KG1 (cell line): Measurements from ENCODE around the gene ADRA2A.

Experiments
- DNase-seq: peaks from one replicate; lab custom pipeline; 2025; lab: John Stamatoyannopoulos, UW

Gene ADRA2A

DNA sequence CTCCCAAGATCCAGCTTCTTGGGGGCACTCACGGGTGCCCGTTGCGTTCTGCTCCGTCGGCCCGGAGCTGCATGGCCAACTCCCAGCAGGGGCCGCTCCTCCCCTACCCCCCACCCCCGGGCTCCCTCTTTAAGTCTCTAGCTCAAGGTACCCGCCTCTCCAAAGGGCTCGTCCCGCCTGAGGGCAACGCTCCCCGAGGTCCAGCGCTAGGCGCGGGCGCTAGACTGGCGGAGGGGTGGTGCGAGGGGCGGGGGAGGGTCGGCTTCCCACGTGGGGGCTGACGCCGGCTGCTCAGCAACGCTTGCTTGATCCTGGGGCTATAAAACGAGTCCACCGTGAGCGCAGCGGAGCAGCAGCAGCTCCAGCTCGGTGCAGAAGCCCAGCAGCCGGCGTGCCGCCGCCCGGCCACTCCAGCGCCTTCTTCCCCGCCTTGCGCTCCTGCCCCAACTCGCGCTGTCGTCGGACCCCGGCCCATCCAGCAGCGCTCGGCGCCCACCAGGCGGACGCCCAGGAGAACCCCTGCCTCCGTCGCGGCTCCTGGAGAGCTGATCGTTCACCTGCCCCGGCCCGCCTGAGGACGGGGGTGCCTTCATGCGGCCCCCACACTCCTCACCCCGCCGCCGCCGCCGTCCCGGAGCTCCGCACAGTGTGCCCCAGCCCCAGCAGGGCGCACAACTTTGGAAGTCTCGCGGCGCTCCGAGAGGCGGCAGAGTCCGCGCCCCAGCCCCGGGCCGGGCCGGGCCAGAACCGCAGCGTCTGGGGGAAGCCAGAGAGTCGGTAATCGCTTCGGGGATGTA is at the start of gene ADRA2A:
ADRA2A (plus strand) TSS at position 348 of the 797 bp plus-strand sequence. CDS start 968 bp downstream, outside the sequence.
- DNase-seq = peak; percentile 24

DNA sequence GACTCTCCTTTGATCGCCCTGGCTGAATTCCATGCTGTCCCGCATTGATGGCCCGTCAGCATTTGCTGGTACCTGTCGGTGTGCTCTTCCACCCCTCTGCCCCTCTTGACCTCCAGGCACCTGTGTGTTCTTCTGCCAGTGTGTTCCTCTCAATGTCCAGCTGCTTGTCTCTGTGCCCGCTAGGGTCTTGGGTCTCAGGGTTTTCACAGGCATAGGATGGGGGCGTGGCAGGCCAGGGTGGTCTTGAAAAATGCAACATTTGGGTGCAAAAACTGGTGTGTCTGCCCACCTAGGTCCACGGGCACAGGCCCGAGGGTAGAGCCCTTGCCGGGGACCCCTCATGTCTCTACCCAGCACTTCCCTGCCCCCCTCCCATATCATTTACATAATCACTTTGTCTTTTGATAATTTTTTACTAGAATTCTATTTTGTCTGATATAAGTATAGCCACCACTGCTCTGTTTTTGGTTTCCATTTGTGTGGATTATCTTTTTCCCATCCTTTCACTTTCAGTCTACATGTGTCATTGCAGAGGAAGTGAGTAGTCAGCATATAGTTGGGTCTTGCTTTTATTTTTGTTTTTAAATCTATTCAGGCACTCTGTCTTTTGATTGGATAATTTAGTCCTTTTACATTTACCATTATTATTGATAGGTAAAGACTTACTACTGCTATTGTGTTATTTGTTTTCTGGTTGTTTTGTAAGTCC is 46.6 kb upstream of the ADRA2A start:
- no peak for DNase-seq

- no peak for DNase-seq
Measured at GRCh38 chr10:111034598-111035310, 42.1 kb upstream of the ADRA2A start.

- DNase-seq = no peak
Measured at GRCh38 chr10:111035542-111035941, 41.3 kb upstream of the ADRA2A start.

DNA sequence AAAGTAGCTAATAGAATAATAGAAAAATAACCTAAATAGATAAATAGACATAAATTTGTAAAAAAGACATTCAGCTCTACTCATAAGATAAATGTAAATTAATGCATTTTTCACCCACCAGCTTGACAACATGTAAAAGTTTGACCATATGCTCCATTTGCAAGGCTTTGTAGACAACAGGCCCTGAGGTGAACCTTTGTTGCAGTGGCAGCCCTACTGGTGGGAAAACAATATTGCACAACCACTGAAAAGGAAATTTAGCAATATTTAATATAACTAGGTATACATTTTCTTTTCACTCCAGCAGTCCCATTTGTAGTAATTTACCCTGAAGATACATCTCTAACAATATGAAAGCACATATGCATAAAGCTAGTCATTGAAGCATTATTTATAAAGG is 39.0 kb upstream of the ADRA2A start:
- DNase-seq = no peak

- no peak for DNase-seq
Measured at GRCh38 chr10:111039522-111039921, 37.3 kb upstream of the ADRA2A start.

GRCh38 chr10:111057006-111057405 is 19.8 kb upstream of the ADRA2A start:
- no peak for DNase-seq

DNA sequence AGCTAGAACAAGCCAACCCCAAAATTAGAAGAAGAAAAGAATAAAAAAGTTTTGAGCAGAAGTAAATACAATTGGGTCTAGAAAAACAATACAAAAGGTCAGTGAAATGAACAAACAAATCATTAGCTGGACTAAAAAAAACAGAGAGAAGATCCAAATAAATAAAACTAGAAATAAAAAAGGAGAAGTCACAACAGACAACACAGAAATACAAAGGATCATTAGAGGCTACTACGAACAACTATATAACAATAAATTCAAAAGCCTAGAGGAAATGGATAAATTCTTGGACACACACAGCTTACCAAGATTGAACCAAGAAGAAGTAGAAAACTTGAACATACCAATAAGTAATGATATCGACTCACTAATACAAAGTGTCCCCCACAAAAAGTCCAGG is 13.4 kb upstream of the ADRA2A start:
- no peak for DNase-seq

GRCh38 chr10:111072232-111072631 is 4.6 kb upstream of the ADRA2A start:
- DNase-seq = no peak

- no peak for DNase-seq
Measured at GRCh38 chr10:111075577-111076185, 1.1 kb upstream of the ADRA2A start.

DNA sequence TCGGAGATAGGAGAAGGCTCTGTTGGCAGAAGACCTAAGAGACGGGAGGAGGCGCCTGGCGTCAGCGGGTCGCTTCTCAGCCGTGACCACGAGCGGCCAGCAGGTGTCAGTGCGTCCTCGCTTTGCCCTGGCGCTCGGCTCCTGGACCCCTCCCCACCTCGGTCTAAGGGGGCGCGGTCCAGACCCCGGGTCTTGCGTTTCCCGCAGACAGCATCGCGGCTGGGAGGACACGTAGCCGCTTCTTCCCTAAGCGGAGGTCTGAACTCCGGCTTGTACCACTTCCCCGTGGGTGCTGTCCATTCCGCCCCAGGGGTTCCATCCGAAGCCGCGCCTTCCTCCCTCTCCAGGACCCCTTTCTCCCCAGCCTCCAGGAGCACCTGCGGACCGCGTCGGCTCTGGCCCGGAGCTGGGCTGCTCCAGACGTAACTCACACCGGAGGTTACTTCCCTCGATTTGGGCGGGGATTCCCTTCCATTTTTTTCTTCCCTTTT is 593 bp upstream of the ADRA2A start:
- peak; percentile 24 for DNase-seq

GRCh38 chr10:111077479-111077784 is 603 bp downstream of the ADRA2A start:
- DNase-seq = no peak

DNA sequence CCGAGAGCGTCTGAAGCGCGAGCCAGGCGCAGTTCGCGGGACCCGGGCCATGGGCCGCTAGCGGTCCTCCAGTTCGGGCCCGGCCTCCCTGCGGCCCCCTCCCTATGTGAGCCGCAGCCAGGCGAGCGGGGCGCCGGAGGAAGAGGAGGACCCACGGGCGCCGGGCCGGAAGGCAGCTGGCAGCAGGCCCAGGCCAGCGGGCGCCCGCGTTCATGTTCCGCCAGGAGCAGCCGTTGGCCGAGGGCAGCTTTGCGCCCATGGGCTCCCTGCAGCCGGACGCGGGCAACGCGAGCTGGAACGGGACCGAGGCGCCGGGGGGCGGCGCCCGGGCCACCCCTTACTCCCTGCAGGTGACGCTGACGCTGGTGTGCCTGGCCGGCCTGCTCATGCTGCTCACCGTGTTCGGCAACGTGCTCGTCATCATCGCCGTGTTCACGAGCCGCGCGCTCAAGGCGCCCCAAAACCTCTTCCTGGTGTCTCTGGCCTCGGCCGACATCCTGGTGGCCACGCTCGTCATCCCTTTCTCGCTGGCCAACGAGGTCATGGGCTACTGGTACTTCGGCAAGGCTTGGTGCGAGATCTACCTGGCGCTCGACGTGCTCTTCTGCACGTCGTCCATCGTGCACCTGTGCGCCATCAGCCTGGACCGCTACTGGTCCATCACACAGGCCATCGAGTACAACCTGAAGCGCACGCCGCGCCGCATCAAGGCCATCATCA is 1.1 kb downstream of the ADRA2A start:
- DNase-seq = peak; percentile 34

- no peak for DNase-seq
Measured at GRCh38 chr10:111078505-111079185, 1.8 kb downstream of the ADRA2A start.

GRCh38 chr10:111079241-111079760 is 2.5 kb downstream of the ADRA2A start:
- no peak for DNase-seq

GRCh38 chr10:111079781-111080180 is 3.0 kb downstream of the ADRA2A start:
- DNase-seq = no peak

DNA sequence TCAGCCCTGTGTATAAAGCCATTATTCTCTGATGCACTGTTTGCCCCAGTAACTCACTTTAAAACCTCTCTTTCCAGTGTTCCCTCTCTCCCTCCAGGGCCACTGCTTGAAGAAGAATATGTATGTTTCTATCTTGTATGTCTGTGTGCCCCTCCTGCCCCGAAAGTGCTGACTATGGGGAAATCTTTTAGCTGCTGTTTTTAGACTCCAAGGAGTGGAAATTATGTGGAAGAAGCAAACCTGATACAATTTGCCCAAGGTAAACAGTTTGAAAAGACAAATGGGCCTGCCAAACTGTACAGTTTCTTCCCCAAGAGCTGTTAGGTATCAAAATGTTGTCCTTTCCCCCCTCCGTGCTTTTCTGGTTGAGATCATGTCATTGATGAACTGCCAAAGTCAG is 3.4 kb downstream of the ADRA2A start:
- no peak for DNase-seq

- DNase-seq = no peak
Measured at GRCh38 chr10:111081595-111081994, 4.8 kb downstream of the ADRA2A start.

DNA sequence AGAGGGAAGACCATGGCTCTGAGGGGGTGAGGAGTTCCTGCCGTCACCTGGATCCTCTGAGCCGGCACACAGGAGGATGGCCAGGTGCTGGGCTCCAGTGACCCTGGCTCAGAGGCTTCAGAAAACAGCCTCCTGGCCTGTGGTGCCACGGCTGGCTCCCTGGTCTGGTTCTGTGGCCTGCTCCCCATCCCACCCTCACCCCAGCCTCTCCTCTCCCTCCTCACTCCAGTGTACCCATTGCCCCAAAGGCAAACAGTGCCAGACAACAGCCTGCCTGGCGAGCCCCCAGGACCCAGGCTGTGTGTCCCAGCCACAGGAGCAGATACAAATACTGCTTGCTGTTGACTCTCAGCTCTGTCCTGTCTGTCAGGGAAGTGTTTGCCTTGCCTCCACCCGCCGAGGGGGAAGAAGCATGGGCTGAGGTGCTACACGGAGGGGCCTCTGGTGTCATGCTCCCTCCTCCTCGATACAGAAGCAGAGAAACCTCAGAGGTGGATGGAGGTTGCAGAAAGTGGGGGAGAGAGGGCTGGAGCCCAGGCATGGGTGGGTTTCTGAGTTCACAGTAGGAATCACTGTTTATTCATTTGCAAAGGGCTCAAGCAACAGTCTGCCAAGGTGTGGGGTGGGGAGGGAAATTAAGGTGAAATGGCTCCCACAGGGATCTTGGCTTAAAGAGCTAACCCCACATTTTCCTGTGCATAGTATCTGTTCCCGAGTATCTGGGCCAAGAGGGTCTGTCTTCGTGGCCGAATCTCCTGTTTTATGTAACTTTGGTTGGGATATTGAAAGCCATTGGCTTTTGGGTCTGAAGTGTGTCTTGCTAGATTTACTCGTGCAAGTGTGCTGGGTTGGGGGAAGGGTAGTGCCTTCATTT is 5.5 kb downstream of the ADRA2A start:
- DNase-seq = no peak
